Measurements from ENCODE around the gene LMF2. TPM values are rescaled to one million over a fixed set of nuclear protein-coding genes. Genes with fewer than 3 reads are reported as not detected.

The LMF2 gene
- total RNA-seq, 1 experiment from 2014 or later = 42.4 TPM

GRCh38 chr22:50468626-50469025 lies 38.9 kb downstream of the LMF2 start:
- BruUV-seq (replicated peaks) = no TSS peak

GRCh38 chr22:50467773-50468440 lies 39.6 kb downstream of the LMF2 start:
- intact Hi-C loops (cut with micrococcal nuclease) = no loop called here
- no peak overlapping the region for H3K4me3 ChIP-seq (ENCODE audit: low read length)
- H3K9ac ChIP-seq (ENCODE audit: low read length) = no peak overlapping the region
- no peaks in the 10 kb centered on the region for H3K27me3 ChIP-seq (ENCODE audit: low read length)
- no peaks in the 10 kb centered on the region for H3F3A ChIP-seq (ENCODE audit: low read length, unreplicated experiment)
- H3K9me3 ChIP-seq (ENCODE audit: low read length) = no peaks in the 10 kb centered on the region
- CTCF ChIA-PET = no interaction called here
- ATAC-seq (no peak), DNase-seq (no peak)
- H3K9me2 ChIP-seq (replicated peaks; ENCODE audit: low read length) = no peaks in the 10 kb centered on the region
- H3K27ac ChIP-seq (ENCODE audit: low read length) = no peak overlapping the region
- POLR2A ChIA-PET (ENCODE audit: unreplicated experiment) = no interaction called here
- H3K79me2 ChIP-seq (ENCODE audit: low read length) = peaks cover 45% of the 10 kb centered on the region
- H2AFZ ChIP-seq (ENCODE audit: low read length) = no peak overlapping the region
- peaks cover 18% of the 10 kb centered on the region for H3K4me1 ChIP-seq (ENCODE audit: insufficient read depth, low read length)
- BruUV-seq (replicated peaks) = no TSS peak
- no peak for TF ChIP-seq EZH2 (IDR thresholded peaks at IDR 0.05; ENCODE audit: low read length, unreplicated experiment)
- peaks cover 36% of the 10 kb centered on the region for H4K20me1 ChIP-seq (ENCODE audit: low read length)
- no peak overlapping the region for H3K4me2 ChIP-seq (ENCODE audit: low read length)
- no peaks in the 10 kb centered on the region; the same call in 1 of the 2 replicates for H3K36me3 ChIP-seq (ENCODE audit: low read depth, low read length)

More at GRCh38 chr22:50468626-50469025, 38.9 kb downstream of the LMF2 start:
- POLR2A ChIA-PET (ENCODE audit: unreplicated experiment) = no interaction called here
- Histone ChIP-seq H3F3A (ENCODE audit: low read length, unreplicated experiment) (no peaks in the 10 kb centered on the region), H2AFZ (ENCODE audit: low read length) (no peak overlapping the region), H3K27ac (ENCODE audit: low read length) (no peak overlapping the region), H3K4me3 (ENCODE audit: low read length) (no peak overlapping the region), H3K9ac (ENCODE audit: low read length) (no peak overlapping the region), H3K9me2 (replicated peaks; ENCODE audit: low read length) (no peaks in the 10 kb centered on the region), H3K4me1 (ENCODE audit: insufficient read depth, low read length) (peaks cover 25% of the 10 kb centered on the region), H3K4me2 (ENCODE audit: low read length) (no peak overlapping the region), H4K20me1 (ENCODE audit: low read length) (peaks cover 43% of the 10 kb centered on the region), H3K36me3 (ENCODE audit: low read depth, low read length) (no peaks in the 10 kb centered on the region; the same call in none of the 2 replicates), H3K27me3 (ENCODE audit: low read length) (no peaks in the 10 kb centered on the region), H3K9me3 (ENCODE audit: low read length) (no peaks in the 10 kb centered on the region), H3K79me2 (ENCODE audit: low read length) (peaks cover 52% of the 10 kb centered on the region)
- no peak for TF ChIP-seq CTCF (conservative IDR thresholded peaks at IDR 0.05; ENCODE audit: low read depth, low read length)
- TF ChIP-seq EZH2 (IDR thresholded peaks at IDR 0.05; ENCODE audit: low read length, unreplicated experiment) = no peak
- TF ChIP-seq EZH2phosphoT487 (IDR thresholded peaks at IDR 0.05; ENCODE audit: borderline replicate concordance, low read length) = no peak
- CTCF ChIA-PET = no interaction called here
- no peak for ATAC-seq
- intact Hi-C loops (cut with micrococcal nuclease) = no loop called here
- DNase-seq = no peak

- H2AFZ ChIP-seq (ENCODE audit: low read length) = no peak overlapping the region
- DNase-seq = no peak
- ATAC-seq = no peak
- H3K4me1 ChIP-seq (ENCODE audit: insufficient read depth, low read length) = peaks cover 18% of the 10 kb centered on the region
- no TSS peak for BruUV-seq (replicated peaks)
- no peak overlapping the region for H3K27ac ChIP-seq (ENCODE audit: low read length)
- no peak for TF ChIP-seq EZH2 (IDR thresholded peaks at IDR 0.05; ENCODE audit: low read length, unreplicated experiment)
- no peak for TF ChIP-seq EZH2phosphoT487 (IDR thresholded peaks at IDR 0.05; ENCODE audit: borderline replicate concordance, low read length)
- no peak for TF ChIP-seq CTCF (conservative IDR thresholded peaks at IDR 0.05; ENCODE audit: low read depth, low read length)
- intact Hi-C loops (cut with micrococcal nuclease) = no loop called here
- H4K20me1 ChIP-seq (ENCODE audit: low read length) = peaks cover 30% of the 10 kb centered on the region
- H3K27me3 ChIP-seq (ENCODE audit: low read length) = no peaks in the 10 kb centered on the region
- H3K79me2 ChIP-seq (ENCODE audit: low read length) = peaks cover 39% of the 10 kb centered on the region
- H3K36me3 ChIP-seq (ENCODE audit: low read depth, low read length) = no peaks in the 10 kb centered on the region; the same call in 1 of the 2 replicates
- ChIA-PET POLR2A (ENCODE audit: unreplicated experiment) (no interaction called here), CTCF (no interaction called here)
- no peak overlapping the region for H3K4me3 ChIP-seq (ENCODE audit: low read length)
- H3F3A ChIP-seq (ENCODE audit: low read length, unreplicated experiment) = no peaks in the 10 kb centered on the region
- H3K4me2 ChIP-seq (ENCODE audit: low read length) = no peak overlapping the region
- H3K9me2 ChIP-seq (replicated peaks; ENCODE audit: low read length) = no peaks in the 10 kb centered on the region
- H3K9me3 ChIP-seq (ENCODE audit: low read length) = no peaks in the 10 kb centered on the region
- H3K9ac ChIP-seq (ENCODE audit: low read length) = no peak overlapping the region
These were observed 40.2 kb downstream of the LMF2 start for GRCh38 chr22:50467341-50467740.
